ENCODE measurements around the gene NAA20. TPM values are rescaled to one million over a fixed set of nuclear protein-coding genes. Genes with fewer than 3 reads are reported as not detected.

NAA20 gene
- total RNA-seq, 3 donors from 2014 or later (not counting 1 experiment from before 2014, with no cell fraction given): 20.8 to 25.1 (median 23.8) TPM

DNA sequence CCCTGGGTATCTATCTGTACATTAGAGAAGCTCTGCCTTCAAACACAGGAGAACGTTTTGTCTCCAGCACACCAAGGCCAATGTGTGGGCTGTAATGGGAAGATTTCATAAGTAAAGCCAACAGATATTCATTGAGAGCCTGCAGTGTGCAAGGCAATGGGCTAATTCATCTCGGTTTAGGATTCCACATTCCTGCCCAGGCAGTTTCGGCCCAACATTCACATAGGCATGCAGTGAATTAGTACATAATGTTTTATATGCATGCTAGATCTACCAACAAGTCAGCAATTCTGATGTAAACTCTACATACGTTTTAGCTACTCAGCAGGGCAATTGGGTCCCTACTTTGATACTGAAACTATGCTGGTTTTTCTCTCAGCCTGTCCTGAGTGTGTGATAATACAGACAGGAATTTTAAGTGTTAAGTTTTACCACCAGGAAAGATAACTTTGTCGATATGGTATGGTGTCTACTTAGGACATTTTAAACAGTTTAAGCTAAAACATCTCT, 46.9 kb upstream of the NAA20 start:
- H3K4me3 Mint-ChIP-seq: no peak overlapping the region
- intact Hi-C loops (cut with micrococcal nuclease): no loop called here
- WGBS (ENCODE audit: insufficient coverage): 85% methylated on average over 3 of the region's 5 CpGs

DNA sequence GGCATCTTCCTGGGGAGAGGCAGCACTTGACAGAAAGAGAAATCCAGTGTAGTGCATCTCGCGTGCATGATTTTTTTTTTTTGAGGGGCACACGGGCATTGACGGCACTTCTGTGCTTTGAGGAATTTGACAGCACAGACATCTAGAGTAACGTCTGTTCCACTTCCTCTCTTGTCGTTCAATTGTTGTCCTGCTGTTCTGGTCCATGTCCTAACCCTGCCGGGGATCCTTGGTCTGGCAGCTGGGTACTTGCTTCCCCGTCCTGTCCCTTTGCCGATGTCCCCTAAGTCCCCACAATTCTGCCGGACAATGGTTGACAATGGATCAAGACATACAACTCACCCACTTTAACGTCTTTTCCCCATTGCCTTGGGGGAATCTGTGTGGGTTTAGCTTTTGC, 46.0 kb upstream of the NAA20 start:
- no peak overlapping the region for H3K27ac ChIP-seq (ENCODE audit: low read length)
- H3K4me1 ChIP-seq (ENCODE audit: control insufficient read depth, insufficient read depth, low read length): peaks cover 17% of the 10 kb centered on the region
- Mint-ChIP-seq H3K4me1 (peaks cover 9 to 13% of the 10 kb centered on the region in 2 donors), H3K27me3 (ENCODE audit: low read depth in 2 of 2) (peaks cover 0 to 2% of the 10 kb centered on the region in 2 donors), H3K4me3 (no peak overlapping the region), H3K9me3 (no peaks in the 10 kb centered on the region), H3K27ac (no peak overlapping the region), H3K36me3 (no peaks in the 10 kb centered on the region)
- no peak overlapping the region for H3K4me3 ChIP-seq (ENCODE audit: low read length)
- intact Hi-C loops (cut with micrococcal nuclease): no loop called here
- TF ChIP-seq, protein P1, sequence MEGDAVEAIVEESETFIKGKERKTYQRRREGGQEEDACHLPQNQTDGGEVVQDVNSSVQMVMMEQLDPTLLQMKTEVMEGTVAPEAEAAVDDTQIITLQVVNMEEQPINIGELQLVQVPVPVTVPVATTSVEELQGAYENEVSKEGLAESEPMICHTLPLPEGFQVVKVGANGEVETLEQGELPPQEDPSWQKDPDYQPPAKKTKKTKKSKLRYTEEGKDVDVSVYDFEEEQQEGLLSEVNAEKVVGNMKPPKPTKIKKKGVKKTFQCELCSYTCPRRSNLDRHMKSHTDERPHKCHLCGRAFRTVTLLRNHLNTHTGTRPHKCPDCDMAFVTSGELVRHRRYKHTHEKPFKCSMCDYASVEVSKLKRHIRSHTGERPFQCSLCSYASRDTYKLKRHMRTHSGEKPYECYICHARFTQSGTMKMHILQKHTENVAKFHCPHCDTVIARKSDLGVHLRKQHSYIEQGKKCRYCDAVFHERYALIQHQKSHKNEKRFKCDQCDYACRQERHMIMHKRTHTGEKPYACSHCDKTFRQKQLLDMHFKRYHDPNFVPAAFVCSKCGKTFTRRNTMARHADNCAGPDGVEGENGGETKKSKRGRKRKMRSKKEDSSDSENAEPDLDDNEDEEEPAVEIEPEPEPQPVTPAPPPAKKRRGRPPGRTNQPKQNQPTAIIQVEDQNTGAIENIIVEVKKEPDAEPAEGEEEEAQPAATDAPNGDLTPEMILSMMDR (IDR thresholded peaks at IDR 0.05): no peak
- DNase-seq: no peak
- no peaks in the 10 kb centered on the region for H3K36me3 ChIP-seq (ENCODE audit: control insufficient read depth, insufficient read depth, low read length)
- no peaks in the 10 kb centered on the region for H3K9me3 ChIP-seq (ENCODE audit: control insufficient read depth, insufficient read depth, low read length)
- H3K27me3 ChIP-seq (ENCODE audit: control insufficient read depth, insufficient read depth, low read length): no peaks in the 10 kb centered on the region
- 76% methylated on average over 10 of the region's 11 CpGs for WGBS (ENCODE audit: insufficient coverage)
- ATAC-seq: no peak

More for the DNA sequence above, 46.9 kb upstream of the NAA20 start:
- H3K27me3 ChIP-seq (ENCODE audit: control insufficient read depth, insufficient read depth, low read length): no peaks in the 10 kb centered on the region
- no peaks in the 10 kb centered on the region for H3K36me3 ChIP-seq (ENCODE audit: control insufficient read depth, insufficient read depth, low read length)
- H3K4me1 Mint-ChIP-seq: peaks cover 9 to 13% of the 10 kb centered on the region in 2 donors
- peaks cover 0 to 2% of the 10 kb centered on the region in 2 donors for H3K27me3 Mint-ChIP-seq (ENCODE audit: low read depth in 2 of 2)
- H3K4me3 ChIP-seq (ENCODE audit: low read length): no peak overlapping the region
- H3K4me1 ChIP-seq (ENCODE audit: control insufficient read depth, insufficient read depth, low read length): peaks cover 17% of the 10 kb centered on the region
- TF ChIP-seq, protein P1 (IDR thresholded peaks at IDR 0.05): no peak
- H3K9me3 Mint-ChIP-seq: no peaks in the 10 kb centered on the region
- H3K27ac Mint-ChIP-seq: no peak overlapping the region
- no peak for DNase-seq
- no peaks in the 10 kb centered on the region for H3K36me3 Mint-ChIP-seq
- no peaks in the 10 kb centered on the region for H3K9me3 ChIP-seq (ENCODE audit: control insufficient read depth, insufficient read depth, low read length)
- H3K27ac ChIP-seq (ENCODE audit: low read length): no peak overlapping the region
- ATAC-seq: no peak

DNA sequence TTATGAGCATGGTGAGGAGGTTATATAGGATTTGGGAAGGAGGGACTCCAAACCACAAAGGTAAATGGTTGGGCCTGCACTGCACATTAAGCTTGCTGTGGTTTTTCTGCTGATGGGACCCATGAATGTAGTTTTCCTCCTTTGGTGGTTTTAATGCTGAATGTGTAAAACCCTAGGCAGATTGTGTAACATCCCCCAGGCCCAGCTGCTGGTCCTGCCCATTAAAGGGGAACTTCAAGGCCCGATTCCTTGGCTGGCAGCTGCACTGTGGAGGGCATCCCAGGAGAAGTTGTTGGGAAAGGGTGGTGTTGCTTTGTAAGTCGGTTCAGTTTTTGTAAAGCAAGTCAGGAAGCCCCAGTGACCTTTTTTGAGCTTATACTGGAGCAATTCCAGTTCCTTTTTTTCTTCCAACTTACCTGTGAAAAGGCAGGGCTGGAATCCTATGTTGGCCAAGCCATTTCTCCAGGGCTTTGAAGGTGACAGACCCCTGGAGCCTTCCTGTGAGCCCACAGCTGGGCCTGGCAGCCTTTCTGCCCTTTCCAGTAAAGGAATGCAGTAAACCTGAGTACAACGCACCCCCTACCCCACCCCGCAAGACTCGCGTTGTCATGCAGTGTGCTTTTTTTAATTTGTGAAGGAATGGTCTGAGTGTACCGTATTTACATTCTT, 43.1 kb upstream of the NAA20 start:
- Mint-ChIP-seq H3K4me1 (peaks cover 0 to 11% of the 10 kb centered on the region in 2 donors), H3K4me3 (no peak overlapping the region), H3K9me3 (no peaks in the 10 kb centered on the region), H3K36me3 (no peaks in the 10 kb centered on the region), H3K27ac (no peak overlapping the region), H3K27me3 (ENCODE audit: low read depth in 2 of 2) (peaks cover 2 to 3% of the 10 kb centered on the region in 2 donors)
- Histone ChIP-seq H3K36me3 (ENCODE audit: control insufficient read depth, insufficient read depth, low read length) (no peaks in the 10 kb centered on the region), H3K4me3 (ENCODE audit: low read length) (no peak overlapping the region), H3K27me3 (ENCODE audit: control insufficient read depth, insufficient read depth, low read length) (no peaks in the 10 kb centered on the region), H3K9me3 (ENCODE audit: control insufficient read depth, insufficient read depth, low read length) (no peaks in the 10 kb centered on the region), H3K4me1 (ENCODE audit: control insufficient read depth, insufficient read depth, low read length) (peaks cover 16% of the 10 kb centered on the region), H3K27ac (ENCODE audit: low read length) (no peak overlapping the region)
- DNase-seq (no peak), ATAC-seq (no peak)
- WGBS (ENCODE audit: insufficient coverage): 75% methylated on average over 7 of the region's 7 CpGs
- TF ChIP-seq, protein P1 (IDR thresholded peaks at IDR 0.05): no peak
- intact Hi-C loops (cut with micrococcal nuclease): no loop called here

Measured in natural killer cell (primary cell).